Osteoblast (primary cell): Measurements from ENCODE around the gene COL6A2. TPM values are rescaled to one million over a fixed set of nuclear protein-coding genes. Genes with fewer than 3 reads are reported as not detected.
A peak's percentile ranks its signal among the peaks of the same experiment; 100 is the strongest.

Experiments
- DNase-seq: peaks from one replicate; pipeline ENCODE4 v3.0.0; 2011; ENCODE audit warnings: low spot score, mixed read lengths; ENCODE audit not compliant: insufficient read length; ENCODE audit errors: missing footprints
- H2AFZ ChIP-seq: 2 replicates; pipeline ENCODE4 v1.6.0; 2011; ENCODE audit warnings: mild to moderate bottlenecking, low read length
- H3K27ac ChIP-seq: 2 replicates; pipeline ENCODE4 v1.5.1; 2011; ENCODE audit warnings: mild to moderate bottlenecking, low read depth, low read length, moderate library complexity
- H3K27me3 ChIP-seq: 2 replicates; pipeline ENCODE4 v1.6.0; 2012; ENCODE audit warnings: mild to moderate bottlenecking, control low read depth, inconsistent platforms, low read length, moderate library complexity; ENCODE audit not compliant: insufficient read depth
- H3K36me3 ChIP-seq: 2 replicates; pipeline ENCODE4 v1.5.1; 2011; ENCODE audit warnings: mild to moderate bottlenecking, low read length, control low read depth, moderate library complexity; ENCODE audit not compliant: insufficient read depth
- H3K4me1 ChIP-seq: 2 replicates; pipeline ENCODE4 v1.5.1; 2011; ENCODE audit warnings: mild to moderate bottlenecking, low read length, control low read depth, moderate library complexity; ENCODE audit not compliant: insufficient read depth
- H3K4me2 ChIP-seq: 2 replicates; pipeline ENCODE4 v1.6.0; 2011; ENCODE audit warnings: mild to moderate bottlenecking, low read length; ENCODE audit not compliant: insufficient read depth
- H3K4me3 ChIP-seq: fragments of 200-600 bp; sonication (generic); 3 replicates; pipeline ENCODE4 v1.5.1; 2012; ENCODE audit warnings: mild to moderate bottlenecking, low read length, inconsistent platforms; ENCODE audit not compliant: insufficient read depth
- H3K79me2 ChIP-seq: 2 replicates; pipeline ENCODE4 v1.6.0; 2012; ENCODE audit warnings: mild to moderate bottlenecking, low read length, control low read depth, inconsistent platforms; ENCODE audit not compliant: insufficient read depth
- H3K9me3 ChIP-seq: 2 replicates; pipeline ENCODE4 v1.5.1; 2011; ENCODE audit warnings: low read depth, low read length, control low read depth
- H4K20me1 ChIP-seq: 2 replicates; pipeline ENCODE4 v1.6.0; 2012; ENCODE audit warnings: mild to moderate bottlenecking, low read length, control low read depth; ENCODE audit not compliant: insufficient read depth
- CTCF ChIP-seq: IDR thresholded peaks from 2 replicates; pipeline ENCODE4 v1.5.1; 2011; ENCODE audit warnings: mild to moderate bottlenecking, low read depth, low read length, moderate library complexity; ENCODE audit errors: extremely low read depth
- total RNA-seq: library from RNA; depleted of rRNA; stranded (reverse); fragments of >200 nt; gene quantifications from 2 replicates; pipeline ENCODE4 v1.2.3, GENCODE V29; 2012

COL6A2 gene
- total RNA-seq, 1 donor: 1,265 TPM

GRCh38 chr21:46052703-46053651 lies 44.9 kb upstream of the COL6A2 start:
- peaks cover 49% of the 10 kb centered on the region for H3K4me1 ChIP-seq
- peak overlapping the region; percentile 47 for H3K4me3 ChIP-seq
- peak overlapping the region; percentile 71 for H3K4me2 ChIP-seq
- no peaks in the 10 kb centered on the region for H3K36me3 ChIP-seq
- DNase-seq: peak; percentile 83
- no peaks in the 10 kb centered on the region for H3K27me3 ChIP-seq
- H2AFZ ChIP-seq: no peak overlapping the region
- H3K79me2 ChIP-seq: no peaks in the 10 kb centered on the region
- H3K27ac ChIP-seq: peak overlapping the region; percentile 91
- H4K20me1 ChIP-seq: no peaks in the 10 kb centered on the region
- no peaks in the 10 kb centered on the region for H3K9me3 ChIP-seq
- no peak for TF ChIP-seq CTCF

GRCh38 chr21:46054031-46054430 lies 43.9 kb upstream of the COL6A2 start:
- peak overlapping the region; percentile 91 for H3K27ac ChIP-seq

GRCh38 chr21:46054451-46054881 lies 43.4 kb upstream of the COL6A2 start:
- H3K36me3 ChIP-seq: no peaks in the 10 kb centered on the region
- H3K4me2 ChIP-seq: no peak overlapping the region
- no peak overlapping the region for H3K4me3 ChIP-seq
- peaks cover 41% of the 10 kb centered on the region for H3K4me1 ChIP-seq
- H2AFZ ChIP-seq: no peak overlapping the region
- DNase-seq: peak; percentile 90
- peak overlapping the region; percentile 91 for H3K27ac ChIP-seq
- H4K20me1 ChIP-seq: no peaks in the 10 kb centered on the region
- H3K9me3 ChIP-seq: no peaks in the 10 kb centered on the region
- no peaks in the 10 kb centered on the region for H3K27me3 ChIP-seq
- no peaks in the 10 kb centered on the region for H3K79me2 ChIP-seq
- TF ChIP-seq CTCF: no peak

More at GRCh38 chr21:46054031-46054430, 43.9 kb upstream of the COL6A2 start:
- Histone ChIP-seq H2AFZ (no peak overlapping the region), H4K20me1 (no peaks in the 10 kb centered on the region), H3K79me2 (no peaks in the 10 kb centered on the region), H3K4me2 (peak overlapping the region; percentile 71), H3K36me3 (no peaks in the 10 kb centered on the region), H3K27me3 (no peaks in the 10 kb centered on the region), H3K4me1 (peaks cover 44% of the 10 kb centered on the region), H3K9me3 (no peaks in the 10 kb centered on the region), H3K4me3 (no peak overlapping the region)
- TF ChIP-seq CTCF: no peak
- DNase-seq: no peak

- Histone ChIP-seq H3K79me2 (no peaks in the 10 kb centered on the region), H3K36me3 (no peaks in the 10 kb centered on the region), H2AFZ (no peak overlapping the region), H3K9me3 (no peaks in the 10 kb centered on the region), H3K4me1 (peaks cover 45% of the 10 kb centered on the region), H3K4me3 (no peak overlapping the region), H3K27me3 (no peaks in the 10 kb centered on the region), H4K20me1 (no peaks in the 10 kb centered on the region), H3K27ac (peak overlapping the region; percentile 93), H3K4me2 (peak overlapping the region; percentile 59)
- peak; percentile 73 for DNase-seq
- no peak for TF ChIP-seq CTCF
Observed at GRCh38 chr21:46055863-46056281, 42.0 kb upstream of the COL6A2 start.
